GM12865 (cell line): Measurements from ENCODE around the gene PLIN4.
A peak's percentile ranks its signal among the peaks of the same experiment; 100 is the strongest.
"Not testable (repeated sequence)": the region's sequence is repeated elsewhere in the genome, so short reads cannot be mapped to it uniquely, and the experiment has no call there.

Source experiments
- DNase-seq: peaks from one replicate; pipeline ENCODE4 v3.0.0; 2010; ENCODE audit warnings: low read depth
- H3K4me3 ChIP-seq: 2 replicates; pipeline ENCODE4 v1.5.1; 2011; ENCODE audit warnings: mild to moderate bottlenecking, low read depth, low read length, control low read depth
- CTCF ChIP-seq: IDR thresholded peaks from 2 replicates; pipeline ENCODE4 v1.5.1; 2011; ENCODE audit warnings: low read length, control low read depth, low read depth, inconsistent platforms; ENCODE audit not compliant: insufficient read depth; ENCODE audit errors: missing control alignments

The PLIN4 gene

GRCh38 chr19:4518345-4519171 is at the start of gene PLIN4:
Gene PLIN4 (minus strand): TSS chr19:4518486. CDS start chr19:4518272, 214 bp downstream.
- DNase-seq: no peak
- H3K4me3 ChIP-seq: no peak within 1 kb of the TSS
- no peak for TF ChIP-seq CTCF

- H3K4me3 ChIP-seq: no peak overlapping the region
- peak; percentile 34 for DNase-seq
- peak; percentile 82 for TF ChIP-seq CTCF
Measured at GRCh38 chr19:4567584-4568071, 49.3 kb upstream of the PLIN4 start.

- no peak for DNase-seq
- TF ChIP-seq CTCF: no peak
- no peak overlapping the region for H3K4me3 ChIP-seq
Measured at GRCh38 chr19:4566402-4567051, 48.2 kb upstream of the PLIN4 start.

GRCh38 chr19:4563562-4563961 is 45.3 kb upstream of the PLIN4 start:
- DNase-seq, H3K4me3 ChIP-seq: not testable (repeated sequence)

- H3K4me3 ChIP-seq, DNase-seq: not testable (repeated sequence)
Measured at GRCh38 chr19:4562085-4562484, 43.8 kb upstream of the PLIN4 start.

- no peak within 1 kb of the TSS for H3K4me3 ChIP-seq
- no peak for DNase-seq
- no peak for TF ChIP-seq CTCF
Measured at GRCh38 chr19:4559569-4559968, 41.3 kb upstream of the PLIN4 start, which contains the start of gene SEMA6B. Gene SEMA6B (minus strand): TSS chr19:4559684. CDS start chr19:4558457, 1,227 bp downstream.

- TF ChIP-seq CTCF: peak; percentile 97
- no peak overlapping the region for H3K4me3 ChIP-seq
- no peak for DNase-seq
Measured at GRCh38 chr19:4557971-4558941, 40.0 kb upstream of the PLIN4 start.
